Right kidney (tissue), 1 donor: ENCODE measurements around the gene FUT8.
"Not testable (repeated sequence)": the region's sequence is repeated elsewhere in the genome, so short reads cannot be mapped to it uniquely, and the experiment has no call there.

Experiments used
- DNase-seq: peaks from one replicate; pipeline ENCODE4 v3.0.0-alpha.2; 2016

The FUT8 gene

DNA sequence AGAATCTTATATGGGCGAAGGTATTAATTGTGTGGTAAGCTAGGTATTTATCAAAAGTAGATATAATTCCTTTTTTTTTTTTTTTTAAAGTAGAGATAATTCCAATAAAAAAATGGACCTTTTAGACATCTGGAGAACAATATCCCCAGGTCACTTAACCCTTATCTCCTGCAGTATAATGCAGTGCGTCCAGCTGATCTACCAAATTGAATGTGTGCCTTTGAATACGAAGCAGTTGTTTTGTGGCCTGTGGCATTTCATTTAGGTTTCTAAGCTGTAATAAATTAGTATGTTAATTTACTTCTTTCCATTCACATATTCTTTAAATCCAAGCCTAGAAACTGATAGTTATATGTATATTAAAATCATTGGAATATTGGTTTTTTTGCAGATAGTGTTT is 3.1 kb downstream of the FUT8 start:
- no peak for DNase-seq

DNA sequence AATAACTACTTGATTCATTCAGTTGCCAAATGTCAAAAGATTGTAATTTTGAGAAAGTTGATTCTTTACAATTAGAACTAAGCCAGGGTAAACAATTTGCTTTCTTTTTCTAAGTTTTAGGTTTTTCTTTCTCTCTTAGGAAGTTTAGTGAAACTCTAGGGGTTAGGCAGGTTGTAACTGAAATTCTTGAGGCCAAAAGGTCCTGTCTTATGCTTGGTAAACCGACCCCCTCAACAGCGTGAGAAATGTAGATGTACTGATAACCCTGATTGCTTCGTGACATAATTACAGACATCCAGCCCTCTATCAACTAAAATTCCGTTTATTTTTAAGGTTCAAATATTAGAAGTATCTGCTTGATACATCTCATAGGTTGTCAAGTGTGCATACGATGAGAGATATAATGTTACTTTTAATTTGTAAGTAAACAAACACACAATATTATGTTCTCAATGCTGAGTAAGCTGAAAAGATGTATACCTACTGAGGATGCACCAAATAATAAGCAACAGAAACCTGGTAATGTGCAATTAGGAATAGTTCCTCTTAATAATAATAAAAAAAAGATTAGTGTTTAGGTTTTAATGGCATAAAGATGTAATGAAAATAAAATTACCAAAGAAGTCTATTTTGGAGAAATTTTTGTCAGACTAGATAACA is 7.2 kb downstream of the FUT8 start:
- no peak for DNase-seq

DNA sequence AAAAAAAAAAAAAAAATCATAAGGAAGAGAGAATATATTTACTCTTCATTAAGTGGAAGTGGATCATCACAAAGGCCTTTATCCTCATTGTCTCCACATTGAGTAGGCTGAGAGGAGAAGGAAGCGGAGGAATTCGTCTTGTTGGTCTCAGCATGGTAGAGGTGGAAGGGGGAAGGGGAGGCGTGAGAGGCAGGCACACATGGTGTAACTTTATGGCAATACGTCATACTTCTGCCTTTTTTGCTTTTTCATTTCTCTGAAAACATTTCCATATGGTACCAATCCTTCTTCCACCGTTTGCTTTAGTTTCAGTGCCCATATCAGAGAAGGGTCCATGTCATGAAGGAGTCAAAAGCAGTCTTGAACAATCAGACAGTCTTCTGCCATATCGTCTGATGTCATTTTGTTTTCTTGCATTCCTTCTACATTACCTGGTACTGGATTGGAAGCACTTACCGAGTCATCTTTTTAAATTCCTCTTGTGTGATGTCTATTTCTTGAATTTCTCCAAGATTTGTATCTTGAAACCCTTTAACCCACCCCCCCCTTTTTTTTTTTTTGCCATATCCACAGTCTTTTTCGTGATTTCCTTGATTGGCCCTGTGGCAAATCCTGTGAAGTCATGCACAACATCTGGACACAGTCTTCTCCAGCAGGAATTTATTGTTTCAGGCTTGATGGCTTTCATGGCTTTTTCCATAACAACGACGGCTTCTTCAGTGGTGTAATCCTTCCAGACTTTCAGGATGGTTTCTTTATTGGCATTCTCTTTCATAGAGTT is 8.9 kb downstream of the FUT8 start:
- DNase-seq: no peak

DNA sequence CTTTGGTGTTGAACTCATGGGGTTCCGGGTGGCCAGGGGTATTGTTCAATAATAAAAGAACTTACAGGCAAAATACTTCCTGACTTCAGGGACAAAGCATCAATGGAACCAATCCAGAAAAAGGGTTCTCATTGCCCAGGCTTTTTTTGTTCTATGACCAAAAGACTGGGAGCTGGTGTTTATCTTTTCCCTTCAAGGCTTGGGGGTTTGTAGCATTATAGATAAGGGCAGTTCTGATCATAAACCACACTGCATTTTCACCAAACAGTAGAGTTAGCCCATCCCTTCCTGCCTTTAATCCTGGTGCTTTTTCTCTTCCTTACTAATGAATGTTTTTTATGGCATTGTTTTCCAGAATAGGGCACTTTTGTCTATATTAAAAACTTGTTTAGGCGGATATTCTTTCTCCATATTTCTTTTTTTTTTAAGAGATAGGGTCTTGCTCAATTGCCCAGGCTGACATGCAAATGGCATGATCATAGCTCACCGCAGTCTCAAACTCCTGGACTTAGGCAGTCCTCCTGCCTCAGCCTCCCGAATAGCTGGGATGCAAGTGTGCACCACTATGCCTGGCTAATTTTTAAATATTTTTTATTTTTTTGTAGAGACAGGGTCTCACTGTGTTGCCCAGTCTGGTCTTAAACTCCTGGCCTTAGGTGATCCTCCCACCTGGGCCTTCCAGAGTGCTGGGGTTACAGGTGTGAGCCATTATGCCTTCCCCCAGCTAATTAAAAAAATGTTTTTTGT is 9.7 kb downstream of the FUT8 start:
- DNase-seq: no peak

DNA sequence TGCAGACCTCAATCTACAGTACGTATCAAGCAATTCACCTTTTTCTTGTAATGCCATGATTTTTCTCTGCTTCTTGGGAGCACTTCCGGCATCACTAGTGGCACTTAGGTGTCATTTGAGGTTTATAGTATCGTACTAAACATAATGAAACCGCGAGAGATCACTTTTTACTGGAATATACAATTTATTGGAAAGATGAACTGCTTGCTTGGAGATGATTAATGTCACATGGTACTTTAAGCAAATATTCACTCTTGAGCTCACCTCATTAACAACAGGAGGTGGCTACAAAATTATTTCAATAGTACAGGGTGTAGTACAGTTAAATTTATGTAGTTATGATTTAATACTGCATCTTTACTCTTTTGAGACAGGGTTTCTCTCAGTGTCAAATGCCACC is 11.5 kb downstream of the FUT8 start:
- no peak for DNase-seq

DNA sequence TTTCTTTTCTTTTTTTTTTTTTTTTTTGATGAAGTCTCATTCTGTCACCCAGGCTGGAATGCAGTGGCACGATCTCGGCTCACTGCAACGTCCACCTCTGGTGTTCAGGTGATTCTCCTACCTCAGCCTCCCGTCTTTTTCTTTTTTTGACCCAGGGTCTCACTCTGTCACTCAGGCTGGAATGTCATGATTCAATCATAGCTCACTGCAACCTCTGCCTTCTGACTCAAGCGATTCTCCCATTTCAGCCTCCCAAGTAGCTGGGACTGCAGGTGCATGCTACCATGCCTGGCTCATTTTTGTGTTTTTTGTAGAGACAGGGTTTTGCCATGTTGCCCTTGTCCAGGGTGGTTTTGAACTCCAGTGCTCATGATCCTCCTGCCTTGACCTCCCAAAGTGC is 12.0 kb downstream of the FUT8 start:
- no peak for DNase-seq

DNA sequence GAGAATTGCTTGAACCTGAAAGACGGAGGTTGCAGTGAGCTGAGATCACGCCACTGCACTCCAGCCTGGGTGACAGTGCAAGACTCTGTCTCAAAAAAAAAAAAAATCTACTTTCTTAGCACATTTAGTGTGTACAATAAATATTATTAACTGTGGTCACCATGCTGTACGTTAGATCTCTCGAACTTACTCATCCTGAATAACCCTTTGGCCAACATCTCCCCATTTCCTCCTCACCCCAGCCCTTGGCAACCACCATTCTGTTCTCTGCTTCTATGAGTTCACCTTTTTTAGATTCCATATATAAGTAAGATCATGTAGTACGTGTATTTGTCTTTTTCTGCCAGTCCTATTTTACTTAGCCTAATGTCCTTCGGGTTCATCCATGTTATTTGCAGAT is 13.4 kb downstream of the FUT8 start:
- DNase-seq: no peak

DNA sequence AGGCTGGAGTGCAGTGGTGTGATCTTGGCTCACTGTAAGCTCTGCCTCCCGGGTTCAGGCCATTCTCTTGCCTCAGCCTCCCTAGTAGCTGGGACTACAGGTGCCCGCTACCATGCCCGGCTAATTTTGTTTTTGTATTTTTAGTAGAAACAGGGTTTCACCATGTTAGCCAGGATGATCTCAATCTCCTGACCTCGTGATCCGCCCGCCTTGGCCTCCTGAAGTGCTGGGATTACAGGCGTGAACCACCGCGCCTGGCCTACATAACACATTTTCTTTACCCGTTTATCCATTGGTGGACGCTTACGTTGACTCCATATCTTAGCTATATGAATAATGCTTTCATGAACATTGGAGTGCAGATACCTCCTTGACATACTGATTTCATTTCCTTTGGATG is 14.4 kb downstream of the FUT8 start:
- not testable (repeated sequence) for DNase-seq

DNA sequence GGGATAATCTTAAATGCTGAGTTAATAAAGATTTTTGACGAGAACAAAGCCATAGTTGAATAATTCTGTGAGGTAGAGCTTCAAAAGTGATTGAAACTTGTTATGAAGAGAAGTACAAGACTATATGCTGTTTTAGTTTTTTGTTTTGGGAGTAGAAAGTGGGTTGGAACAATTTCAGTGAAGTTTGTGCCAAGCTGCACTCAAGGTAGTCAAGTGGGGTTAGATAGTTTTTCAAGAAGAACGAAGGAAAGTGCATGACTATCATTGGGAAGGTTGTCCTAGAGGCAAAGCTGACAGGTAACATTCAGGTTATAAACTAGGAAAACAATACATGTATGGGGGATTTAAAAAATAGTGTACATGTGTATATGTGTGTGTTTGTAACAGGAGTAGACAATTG is 16.2 kb downstream of the FUT8 start:
- DNase-seq: no peak

DNA sequence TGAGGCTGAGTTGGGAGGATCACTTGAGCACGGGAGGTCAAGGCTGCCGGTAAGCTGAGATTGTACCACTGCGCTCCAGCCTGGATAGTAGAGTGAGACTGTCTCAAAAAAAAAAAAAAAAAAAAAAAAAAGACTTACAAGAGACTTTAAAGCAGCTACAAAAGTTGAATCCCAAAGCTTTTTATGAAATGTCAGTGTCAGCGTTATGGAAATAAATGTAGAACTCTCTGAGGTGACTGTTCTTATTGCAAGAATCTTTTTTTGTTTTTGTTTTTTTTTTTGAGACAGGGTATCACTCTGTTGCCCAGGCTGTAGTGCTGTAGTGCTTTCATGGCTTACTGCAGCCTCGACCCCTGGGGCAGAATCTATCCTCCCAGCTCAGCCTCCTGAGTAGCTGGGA is 17.2 kb downstream of the FUT8 start:
- DNase-seq: no peak

DNA sequence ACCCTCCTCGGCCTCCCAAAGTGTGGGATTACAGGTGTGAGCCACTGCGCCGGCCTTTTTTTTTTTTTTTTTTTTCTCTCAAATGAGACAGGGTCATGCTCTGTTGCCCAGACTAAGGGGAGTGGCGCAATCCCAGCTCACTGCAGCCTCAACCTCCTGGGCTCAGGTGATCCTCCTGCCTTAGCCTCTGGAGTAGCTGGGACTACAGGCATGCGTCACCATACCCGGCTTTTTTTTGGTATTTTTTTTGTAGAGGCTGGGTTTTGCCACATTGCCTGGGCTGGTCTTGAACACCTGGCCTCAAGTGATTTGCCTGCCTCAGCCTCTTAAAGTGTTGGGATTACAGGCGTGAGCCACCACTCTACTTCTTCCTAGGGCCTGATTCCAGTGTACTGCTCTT is 18.7 kb downstream of the FUT8 start:
- no peak for DNase-seq

DNA sequence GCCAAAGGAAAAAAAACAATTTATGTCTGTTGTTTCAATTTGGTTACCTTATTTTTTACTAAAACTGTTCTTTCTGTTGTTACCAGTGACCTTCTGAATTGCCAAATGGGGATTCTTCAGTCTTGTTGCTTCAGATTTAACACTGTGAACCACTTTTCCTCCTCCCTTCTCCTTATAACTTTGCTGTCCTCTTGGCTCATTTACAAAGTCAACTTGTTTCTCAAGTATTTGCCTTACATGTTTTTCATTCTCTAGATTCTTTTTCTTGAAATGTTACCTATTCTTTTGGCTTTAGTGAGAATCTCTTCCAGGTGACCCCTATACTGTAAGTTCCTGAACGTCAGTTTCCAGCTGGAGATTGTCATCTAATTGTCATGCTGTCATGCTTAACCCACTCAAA is 19.4 kb downstream of the FUT8 start:
- DNase-seq: no peak

DNA sequence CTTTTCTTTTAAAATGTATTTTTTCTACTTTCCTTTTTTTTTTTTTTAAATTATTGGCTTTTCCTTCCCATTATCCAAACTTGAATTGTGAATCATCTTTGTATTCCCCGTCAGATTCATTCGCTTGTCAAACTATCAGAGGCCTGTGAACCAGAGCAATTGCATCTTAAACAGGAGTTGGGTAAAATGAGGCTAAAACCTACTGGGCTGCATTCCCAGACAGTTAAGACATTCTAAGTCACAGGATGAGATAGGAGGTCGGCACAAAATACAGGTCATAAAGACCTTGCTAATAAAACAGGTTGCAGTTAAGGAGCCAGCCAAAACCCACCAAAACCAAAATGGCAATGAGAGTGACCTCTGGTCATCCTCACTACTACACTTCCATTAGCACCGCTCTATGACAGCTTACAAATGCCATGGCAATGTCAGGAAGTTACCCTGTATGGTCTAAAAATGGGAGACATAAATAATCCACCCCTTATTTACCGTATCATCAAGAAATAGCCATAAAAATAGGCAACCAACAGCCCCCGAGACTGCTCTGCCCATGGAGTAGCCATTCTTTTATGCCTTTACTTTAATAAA is 19.9 kb downstream of the FUT8 start:
- no peak for DNase-seq

DNA sequence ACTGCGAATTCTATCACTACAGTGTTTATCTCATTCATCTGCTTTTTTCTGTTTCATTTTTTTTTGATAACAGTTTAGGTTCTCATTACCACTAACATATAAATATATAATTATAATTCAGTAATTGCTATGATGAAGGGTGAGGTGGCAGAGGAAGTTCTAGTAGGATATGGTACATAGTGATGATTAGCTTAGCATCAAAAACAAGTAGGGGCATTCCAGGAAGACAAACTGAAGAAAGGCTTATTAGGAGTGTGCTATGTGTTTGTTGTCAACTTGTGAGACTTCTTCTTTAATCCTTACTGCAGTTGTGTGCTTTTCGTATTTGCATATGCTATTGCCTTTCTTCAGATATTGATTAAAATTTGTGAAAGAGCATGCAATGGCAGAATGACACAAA is 20.6 kb downstream of the FUT8 start:
- no peak for DNase-seq

DNA sequence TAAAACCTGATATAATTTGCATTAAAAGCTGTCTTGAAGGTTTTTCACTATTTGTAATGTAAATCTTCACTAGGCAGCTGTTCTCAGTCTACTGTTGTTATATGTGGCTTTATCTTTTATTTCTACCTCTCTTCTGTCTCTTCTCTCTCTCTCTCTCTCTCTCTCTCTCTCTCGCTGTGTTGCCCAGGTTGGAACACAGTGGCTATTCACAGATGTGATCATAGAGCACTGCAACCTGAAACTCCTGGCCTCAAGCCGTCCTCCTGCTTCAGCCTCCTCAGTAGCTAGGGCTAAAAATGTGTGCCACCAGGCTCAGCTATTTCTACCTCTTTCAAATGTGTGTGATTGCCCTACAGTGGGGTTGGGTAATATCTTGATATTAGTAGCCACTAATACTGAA is 21.1 kb downstream of the FUT8 start:
- no peak for DNase-seq

DNA sequence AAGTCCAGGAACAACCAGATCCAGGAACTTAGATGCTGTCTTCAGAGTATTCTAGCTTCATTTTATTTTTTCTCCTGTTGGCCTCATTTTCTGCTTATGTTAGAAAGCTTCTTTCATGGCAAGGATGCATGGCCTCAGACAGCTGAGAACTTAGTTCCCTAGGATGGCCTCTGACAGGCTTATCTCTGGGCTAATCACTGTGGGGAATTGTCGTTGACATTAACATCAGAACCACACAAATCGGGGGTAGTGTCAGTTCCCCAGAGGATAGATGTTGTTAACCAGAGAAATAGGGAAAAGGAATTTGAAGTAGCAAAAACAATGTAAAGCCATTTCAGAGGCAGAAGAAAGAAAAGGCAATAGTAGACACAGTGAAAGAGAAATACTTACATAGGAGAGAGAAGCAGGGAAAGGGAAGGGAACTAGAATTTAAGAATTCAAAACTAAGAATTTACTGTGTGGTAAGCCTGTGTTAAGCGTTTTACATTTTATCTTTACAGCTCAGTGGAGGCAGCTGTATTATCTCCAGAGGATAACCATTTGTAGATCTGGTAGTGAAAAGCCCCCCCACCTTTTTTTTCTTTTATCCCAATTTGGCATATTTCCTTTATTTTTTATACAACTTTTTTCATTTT is 21.8 kb downstream of the FUT8 start:
- no peak for DNase-seq

DNA sequence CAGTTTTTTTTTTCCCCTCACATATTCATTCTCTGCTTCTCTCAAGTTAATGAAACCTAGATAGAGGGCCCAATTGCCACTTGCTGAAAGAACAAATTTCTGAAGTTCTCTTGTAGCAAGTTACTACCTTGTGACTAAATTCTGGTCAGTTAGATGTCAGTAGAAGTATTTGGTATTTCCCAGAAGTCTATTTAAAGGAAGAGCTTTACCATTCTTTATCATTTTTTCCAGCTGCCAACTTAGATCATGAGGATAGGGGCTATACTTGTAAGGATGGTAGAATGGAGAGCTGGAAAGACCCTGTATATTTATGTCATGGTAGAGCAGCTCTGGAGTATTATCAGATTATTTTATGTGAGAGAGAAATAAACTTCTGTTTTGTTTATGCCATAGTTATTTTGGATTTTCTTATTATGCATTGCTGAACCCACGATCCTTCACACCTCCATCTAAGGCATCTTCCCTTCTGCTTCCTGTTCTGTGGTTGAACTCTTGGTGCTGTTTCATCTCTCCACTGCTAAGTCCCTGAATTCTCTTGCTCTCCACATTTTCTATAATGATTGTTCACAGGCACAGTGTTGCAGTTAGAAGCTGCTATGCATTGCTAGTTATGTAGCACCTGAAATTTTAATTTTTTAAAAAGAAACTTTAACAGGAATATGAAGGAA is 25.9 kb downstream of the FUT8 start:
- no peak for DNase-seq

DNA sequence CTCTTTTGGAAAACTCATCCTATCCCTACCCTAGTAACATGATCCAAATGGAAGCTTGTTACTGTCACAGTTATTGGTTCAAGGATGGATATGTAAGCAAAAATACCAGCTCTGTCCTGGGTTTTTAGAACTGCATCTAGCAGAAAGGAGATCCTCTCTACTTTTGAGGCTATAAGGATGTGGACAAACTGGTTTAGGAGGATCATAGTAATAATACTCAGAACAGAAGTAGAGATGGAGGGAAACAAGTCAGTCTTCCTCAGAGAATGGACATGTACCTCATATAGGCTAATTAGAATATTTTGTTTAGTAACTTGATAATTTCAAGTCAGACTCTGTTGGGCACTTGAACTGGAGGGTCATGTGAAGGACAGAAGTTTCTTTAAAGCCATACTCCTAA is 26.6 kb downstream of the FUT8 start:
- DNase-seq: no peak

DNA sequence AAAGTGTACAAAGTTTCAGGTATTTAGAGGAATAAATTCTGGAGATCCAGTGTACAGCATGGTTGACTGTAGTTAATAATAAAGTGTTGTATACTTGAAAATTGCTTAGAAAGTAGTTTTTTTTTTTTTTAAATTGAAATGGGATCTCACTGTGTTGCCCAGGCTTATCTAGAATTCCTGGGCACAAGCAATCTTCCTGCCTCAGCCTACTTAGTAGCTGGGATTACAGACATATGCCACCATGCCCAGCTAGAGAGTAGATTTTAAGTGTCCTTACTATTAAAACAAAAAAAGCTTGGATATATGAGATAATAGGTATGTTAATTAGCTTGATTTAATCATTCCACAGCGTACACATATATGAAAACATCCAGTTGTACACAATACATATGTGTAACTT is 27.7 kb downstream of the FUT8 start:
- DNase-seq: no peak

DNA sequence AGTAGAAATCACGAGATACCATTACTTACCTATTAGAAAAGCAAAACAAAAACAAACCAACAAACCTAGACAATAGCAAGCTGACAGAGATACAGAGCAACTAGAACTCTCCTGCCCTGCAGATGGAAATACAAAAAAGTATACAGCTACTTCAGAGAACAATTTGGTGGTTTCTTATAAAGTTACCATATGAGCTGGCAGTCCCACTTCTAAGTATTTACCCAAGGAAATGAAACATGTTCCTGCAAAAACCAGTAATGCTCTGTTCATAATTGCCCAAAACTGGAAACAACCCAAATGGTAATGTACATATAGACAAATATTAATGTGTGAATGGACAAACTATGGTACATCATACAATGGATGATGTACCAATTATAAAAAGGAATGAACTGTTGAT is 31.7 kb downstream of the FUT8 start:
- DNase-seq: no peak

DNA sequence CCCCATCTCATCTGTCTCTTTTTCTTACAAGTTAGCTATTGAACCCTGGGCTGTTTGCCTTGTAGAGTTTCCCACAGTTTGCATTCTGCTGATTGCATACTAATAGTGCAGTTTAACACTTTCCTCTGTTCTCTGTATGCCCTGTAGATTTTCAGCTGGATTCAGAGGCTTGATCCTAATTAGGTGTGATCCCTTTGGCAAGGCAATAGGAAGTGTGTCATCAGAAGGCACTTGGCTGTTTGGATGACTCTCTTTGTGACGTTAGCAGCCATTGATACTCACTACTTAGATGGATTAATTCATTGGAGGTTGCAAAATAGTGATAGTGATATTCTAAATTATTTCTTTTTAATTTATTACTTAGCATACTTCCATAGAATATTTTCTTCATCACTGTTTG is 33.6 kb downstream of the FUT8 start:
- DNase-seq: no peak

DNA sequence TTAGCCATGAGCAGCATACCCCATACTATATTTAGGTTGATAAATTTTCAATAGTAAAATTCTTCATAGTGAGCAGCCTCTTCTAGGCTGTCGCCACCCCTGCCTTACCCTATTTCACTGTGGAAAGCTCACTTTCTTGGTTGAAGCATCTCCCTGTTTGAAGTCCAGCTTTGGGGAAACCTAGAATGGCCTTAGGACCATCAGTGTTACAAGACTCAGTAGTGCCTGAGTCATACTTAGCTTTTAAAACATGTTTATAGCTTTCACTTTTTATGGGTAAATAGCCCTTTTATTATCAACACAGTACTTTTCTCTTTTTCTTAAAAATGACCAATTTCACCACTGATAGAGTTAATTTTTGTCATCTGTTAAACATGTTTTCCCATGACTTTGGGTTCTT is 37.1 kb downstream of the FUT8 start:
- DNase-seq: no peak
